Gastroesophageal sphincter (tissue), 3 donors: ENCODE data around the gene KCNA10.

ENCODE experiments used
- CTCF ChIP-seq, 4 experiments: fragments of 200-600 bp in 2 of 4; fragments of 450-650 bp in 2 of 4; sonication (generic) in 1 of 4; IDR thresholded peaks; one replicate each; pipeline ENCODE4 v1.5.1; 2017 to 2019; ENCODE audit warnings: antibody characterized with exemption in 4 of 4, mild to moderate bottlenecking in 2 of 4, moderate library complexity in 2 of 4
- POLR2A ChIP-seq, 2 donors: fragments of 450-650 bp; IDR thresholded peaks; one replicate each; pipeline ENCODE4 v1.6.1; 2017; ENCODE audit warnings: antibody characterized with exemption in 2 of 2, mild to moderate bottlenecking in 2 of 2, moderate library complexity in 1 of 2
- POLR2AphosphoS5 ChIP-seq: sonication (generic); formaldehyde crosslinking; IDR thresholded peaks from one replicate; pipeline ENCODE4 v1.6.1; 2017; ENCODE audit warnings: antibody characterized with exemption

GRCh38 chr1:110506541-110506940, 12.4 kb downstream of the KCNA10 start:
- TF ChIP-seq CTCF (IDR thresholded peaks at IDR 0.05) (no peak), POLR2AphosphoS5 (no peak), POLR2A (IDR thresholded peaks at IDR 0.05) (no peak)
